K562 (cell line): ENCODE data around the gene ARID3C. TPM values are rescaled to one million over a fixed set of nuclear protein-coding genes. Genes with fewer than 3 reads are reported as not detected.

ENCODE experiments used
- ARNT ChIP-seq, 2 experiments: fragments of 450-650 bp; IDR thresholded peaks; 2 replicates each; pipeline ENCODE4 v1.6.1; 2016; ENCODE audit warnings: mild to moderate bottlenecking in 1 of 2
- ATF6 ChIP-seq: sonication (generic); formaldehyde crosslinking; IDR thresholded peaks from 2 replicates; pipeline ENCODE4 v1.4.0; 2020; ENCODE audit warnings: mild to moderate bottlenecking, missing genetic modification reagents
- C11orf30 ChIP-seq: fragments of 450-650 bp; IDR thresholded peaks from 2 replicates; pipeline ENCODE4 v1.6.1; 2016; ENCODE audit warnings: low read depth, mild to moderate bottlenecking
- CC2D1A ChIP-seq: fragments of 450-650 bp; IDR thresholded peaks from 2 replicates; pipeline ENCODE4 v1.6.1; 2017; ENCODE audit warnings: mild to moderate bottlenecking
- ETV6 ChIP-seq, 3 experiments: fragments of 150-350 bp in 1 of 3; sonication (generic) in 1 of 3; formaldehyde crosslinking in 1 of 3; IDR thresholded peaks; 2 replicates each; pipeline versions ENCODE4 v1.6.1 to v1.8.0; 2014 to 2022; ENCODE audit warnings: borderline replicate concordance in 2 of 3, low read depth in 2 of 3, antibody characterized with exemption in 1 of 3, low read length in 1 of 3, mild to moderate bottlenecking in 1 of 3, missing genetic modification reagents in 1 of 3
- MED1 ChIP-seq: sonication (generic); formaldehyde crosslinking; IDR thresholded peaks from 2 replicates; pipeline ENCODE4 v1.8.1; 2023; ENCODE audit warnings: missing genetic modification reagents, borderline replicate concordance
- NUFIP1 ChIP-seq: fragments of 450-650 bp; IDR thresholded peaks from 2 replicates; pipeline ENCODE4 v1.6.1; 2018; ENCODE audit not compliant: partially characterized antibody
- POLR2G ChIP-seq: fragments of 200-400 bp; formaldehyde crosslinking; IDR thresholded peaks from 2 replicates; pipeline ENCODE4 v1.6.1; 2017; ENCODE audit warnings: low read depth, mild to moderate bottlenecking, antibody characterized with exemption, low read length, moderate library complexity
- SFPQ ChIP-seq: fragments of 200-400 bp; formaldehyde crosslinking; IDR thresholded peaks from 2 replicates; pipeline ENCODE4 v1.6.1; 2017; ENCODE audit warnings: mild to moderate bottlenecking, low read depth, low read length, moderate library complexity
- SIX5 ChIP-seq, 2 experiments: IDR thresholded peaks; 2 replicates each; pipeline ENCODE4 v1.6.1; 2011; ENCODE audit warnings: low read length in 2 of 2, borderline replicate concordance in 1 of 2, low read depth in 1 of 2, mild to moderate bottlenecking in 1 of 2, moderate library complexity in 1 of 2; ENCODE audit not compliant: insufficient read depth in 1 of 2
- SRF ChIP-seq, 2 experiments: fragments of 250-450, 450-650 bp in 1 of 2; sonication (Bioruptor Pico) in 1 of 2; sonication (generic) in 1 of 2; formaldehyde crosslinking; IDR thresholded peaks; 2 replicates each; pipeline versions ENCODE4 v1.5.0 to v1.5.1; 2020 to 2022; ENCODE audit warnings: mild to moderate bottlenecking in 1 of 2, missing genetic modification reagents in 1 of 2
- ZBTB1 ChIP-seq: sonication (generic); formaldehyde crosslinking; IDR thresholded peaks from 2 replicates; pipeline ENCODE4 v1.8.1; 2023; ENCODE audit warnings: missing genetic modification reagents, low read depth, mild to moderate bottlenecking, borderline replicate concordance
- ZNF384 ChIP-seq: IDR thresholded peaks from 2 replicates; pipeline ENCODE4 v1.6.1; 2012; ENCODE audit warnings: low read depth, low read length, improper control_type of control experiment
- ZNF589 ChIP-seq: fragments of 200-800 bp; sonication (Bioruptor generic); IDR thresholded peaks from 2 replicates; pipeline ENCODE4 v1.6.1; 2016; ENCODE audit warnings: low read depth, missing genetic modification characterization, missing compliant biosample characterization
- ZNF644 ChIP-seq: fragments of 200-800 bp; sonication (Bioruptor generic); IDR thresholded peaks from 2 replicates; pipeline ENCODE4 v1.6.1; 2016; ENCODE audit warnings: low read depth, missing genetic modification characterization, missing compliant biosample characterization
- polyA plus RNA-seq, 8 experiments: library from polyadenylated mRNA; depleted of rRNA in 4 of 8; stranded (reverse) in 5 of 8; unstranded in 3 of 8; fragments of >200 nt; fragmentation: Nextera tagmentation in 2 of 8; fragmentation: Illumina TruSeq in 1 of 8; extraction: Ambion mirVana in 2 of 8; extraction: Trizol in 1 of 8; gene quantifications; 2 replicates each; pipeline versions ENCODE4 v1.2.1 to v1.2.3, GENCODE V29; 2011 to 2014; ENCODE audit warnings: inconsistent platforms in 1 of 8, missing spikeins in 1 of 8
- total RNA-seq, 7 experiments: library from RNA; depleted of rRNA in 6 of 7; stranded (reverse); fragments of >200 nt in 6 of 7; fragmentation: Illumina TruSeq in 2 of 7; extraction: Trizol in 2 of 7; gene quantifications; 2 replicates each; pipeline versions ENCODE4 v1.2.1 to v1.2.3, GENCODE V29; 2011 to 2021; ENCODE audit warnings: low replicate concordance in 1 of 7
- TF ChIP-seq, protein P1 (sequence below): fragments of 250-450 bp; sonication (Bioruptor Pico); IDR thresholded peaks from 2 replicates; pipeline ENCODE4 v1.8.0; 2021; ENCODE audit warnings: moderate library complexity, mild to moderate bottlenecking, inconsistent platforms
- TF ChIP-seq, protein P2 (sequence below): fragments of 450-650 bp; formaldehyde crosslinking; IDR thresholded peaks from 2 replicates; pipeline ENCODE4 v1.4.0; 2020; ENCODE audit warnings: mild to moderate bottlenecking, moderate library complexity

The ARID3C gene
- total and polyA plus RNA-seq, 9 of the 15 experiments (the other 6 are each of a cell fraction or from before 2014, with no cell fraction given): not detected

DNA sequence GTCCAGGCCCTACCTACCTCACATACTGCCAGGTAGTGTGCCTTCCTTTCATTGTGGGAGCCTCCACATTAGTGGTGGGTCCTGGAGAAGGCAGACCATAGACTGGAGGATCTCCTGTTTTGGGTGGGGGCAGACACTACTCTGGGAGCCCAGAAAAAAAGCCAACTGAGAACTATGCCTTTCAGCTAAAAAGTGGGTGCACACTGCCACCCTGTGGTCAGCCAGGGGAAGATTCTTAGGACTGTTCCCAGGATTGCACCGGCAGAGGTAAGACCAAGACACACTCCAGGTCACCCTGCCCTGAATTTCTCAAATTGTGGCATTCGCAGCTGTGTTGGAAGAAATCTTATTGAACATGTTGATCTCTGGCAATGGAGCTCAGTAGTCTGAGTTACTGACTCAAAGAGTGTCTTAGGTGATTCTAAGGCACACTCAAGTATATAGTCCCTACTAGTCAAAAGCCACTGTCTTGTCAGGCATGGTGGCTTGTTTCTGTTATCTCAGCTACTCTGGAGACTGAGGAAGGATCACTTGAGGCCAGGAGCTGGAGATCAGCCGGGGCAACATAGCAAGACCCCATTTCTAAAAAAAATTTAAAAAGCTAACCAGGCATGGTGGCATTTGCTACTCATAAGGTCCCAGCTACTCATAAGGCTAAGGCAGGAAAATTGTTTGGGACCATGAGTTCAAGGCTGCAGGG lies 5.1 kb upstream of the ARID3C start (continued):
- TF ChIP-seq ATF6 (CRISPR knock-in tag): no peak
- no peak for TF ChIP-seq ZNF589 (CRISPR knock-in tag)
- no peak for TF ChIP-seq MED1 (CRISPR knock-in tag)
- peak; percentile 67; the same call in 1 of the 2 replicates for TF ChIP-seq ZNF384
- no peak for TF ChIP-seq CC2D1A
- no peak for TF ChIP-seq SRF (CRISPR knock-in tag; IDR thresholded peaks at IDR 0.05)
- TF ChIP-seq, protein P1, sequence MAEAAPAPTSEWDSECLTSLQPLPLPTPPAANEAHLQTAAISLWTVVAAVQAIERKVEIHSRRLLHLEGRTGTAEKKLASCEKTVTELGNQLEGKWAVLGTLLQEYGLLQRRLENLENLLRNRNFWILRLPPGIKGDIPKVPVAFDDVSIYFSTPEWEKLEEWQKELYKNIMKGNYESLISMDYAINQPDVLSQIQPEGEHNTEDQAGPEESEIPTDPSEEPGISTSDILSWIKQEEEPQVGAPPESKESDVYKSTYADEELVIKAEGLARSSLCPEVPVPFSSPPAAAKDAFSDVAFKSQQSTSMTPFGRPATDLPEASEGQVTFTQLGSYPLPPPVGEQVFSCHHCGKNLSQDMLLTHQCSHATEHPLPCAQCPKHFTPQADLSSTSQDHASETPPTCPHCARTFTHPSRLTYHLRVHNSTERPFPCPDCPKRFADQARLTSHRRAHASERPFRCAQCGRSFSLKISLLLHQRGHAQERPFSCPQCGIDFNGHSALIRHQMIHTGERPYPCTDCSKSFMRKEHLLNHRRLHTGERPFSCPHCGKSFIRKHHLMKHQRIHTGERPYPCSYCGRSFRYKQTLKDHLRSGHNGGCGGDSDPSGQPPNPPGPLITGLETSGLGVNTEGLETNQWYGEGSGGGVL (CRISPR knock-in tag): no peak
- TF ChIP-seq SFPQ: no peak
- no peak for TF ChIP-seq NUFIP1
- no peak for TF ChIP-seq POLR2G
- TF ChIP-seq ETV6 (IDR thresholded peaks at IDR 0.05; ENCODE audit: borderline replicate concordance in 1 of 2, low read depth in 2 of 2, low read length in 1 of 2): no peak
- no peak for TF ChIP-seq ETV6 (CRISPR knock-in tag; IDR thresholded peaks at IDR 0.05; ENCODE audit: borderline replicate concordance)
- TF ChIP-seq SIX5 (IDR thresholded peaks at IDR 0.05; ENCODE audit: borderline replicate concordance in 1 of 2, insufficient read depth in 1 of 2, low read depth in 1 of 2, low read length in 2 of 2): no peak
- TF ChIP-seq C11orf30: no peak
- TF ChIP-seq, protein P2, sequence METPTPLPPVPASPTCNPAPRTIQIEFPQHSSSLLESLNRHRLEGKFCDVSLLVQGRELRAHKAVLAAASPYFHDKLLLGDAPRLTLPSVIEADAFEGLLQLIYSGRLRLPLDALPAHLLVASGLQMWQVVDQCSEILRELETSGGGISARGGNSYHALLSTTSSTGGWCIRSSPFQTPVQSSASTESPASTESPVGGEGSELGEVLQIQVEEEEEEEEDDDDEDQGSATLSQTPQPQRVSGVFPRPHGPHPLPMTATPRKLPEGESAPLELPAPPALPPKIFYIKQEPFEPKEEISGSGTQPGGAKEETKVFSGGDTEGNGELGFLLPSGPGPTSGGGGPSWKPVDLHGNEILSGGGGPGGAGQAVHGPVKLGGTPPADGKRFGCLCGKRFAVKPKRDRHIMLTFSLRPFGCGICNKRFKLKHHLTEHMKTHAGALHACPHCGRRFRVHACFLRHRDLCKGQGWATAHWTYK (CRISPR knock-in tag): no peak
- no peak for TF ChIP-seq ZNF644 (tag)
- TF ChIP-seq ARNT (IDR thresholded peaks at IDR 0.05): no peak
- no peak for TF ChIP-seq ZBTB1
